GM12872 (cell line): Measurements from ENCODE around the gene IRAK3.

ENCODE experiments used
- CTCF ChIP-seq: IDR thresholded peaks from 3 replicates; pipeline ENCODE4 v1.5.1; 2011; ENCODE audit warnings: low read depth, mild to moderate bottlenecking, low read length, moderate library complexity; ENCODE audit not compliant: insufficient read depth

IRAK3 gene

DNA sequence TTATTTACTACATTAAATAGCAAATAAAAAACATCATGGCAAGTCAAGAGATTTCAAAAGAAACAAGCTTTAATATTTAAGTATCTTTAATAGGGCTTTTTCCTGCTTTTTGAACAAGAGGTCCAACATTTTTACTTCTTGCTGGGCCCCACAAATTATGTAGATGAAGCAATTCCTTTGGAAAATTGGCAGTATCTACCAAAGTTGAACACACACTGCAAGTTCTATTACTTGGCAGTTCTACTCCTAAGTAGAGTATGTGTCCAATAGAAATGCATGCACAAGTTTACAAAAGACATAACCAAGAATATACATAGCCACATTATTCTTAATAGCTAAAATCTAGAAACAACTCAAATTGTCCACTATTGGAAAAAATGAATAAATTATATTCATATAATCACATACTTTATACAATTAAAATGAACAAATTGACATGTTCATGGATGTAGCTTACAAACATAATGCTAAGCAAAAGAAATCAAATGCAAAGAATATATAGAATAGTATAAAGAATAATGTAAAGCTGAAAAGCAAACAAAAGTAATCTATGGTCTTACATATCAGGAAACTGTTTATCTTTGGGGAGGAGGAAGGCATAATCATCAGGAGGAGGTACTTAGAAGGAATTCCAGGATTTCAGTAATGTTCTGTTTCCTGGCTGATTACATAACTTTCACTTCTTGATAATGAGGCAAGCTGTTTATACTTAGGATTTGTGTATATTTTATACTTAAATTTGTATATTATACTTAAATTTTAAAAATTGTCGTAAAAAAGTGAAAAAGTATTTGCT is 12.7 kb upstream of the IRAK3 start:
- no peak for TF ChIP-seq CTCF

DNA sequence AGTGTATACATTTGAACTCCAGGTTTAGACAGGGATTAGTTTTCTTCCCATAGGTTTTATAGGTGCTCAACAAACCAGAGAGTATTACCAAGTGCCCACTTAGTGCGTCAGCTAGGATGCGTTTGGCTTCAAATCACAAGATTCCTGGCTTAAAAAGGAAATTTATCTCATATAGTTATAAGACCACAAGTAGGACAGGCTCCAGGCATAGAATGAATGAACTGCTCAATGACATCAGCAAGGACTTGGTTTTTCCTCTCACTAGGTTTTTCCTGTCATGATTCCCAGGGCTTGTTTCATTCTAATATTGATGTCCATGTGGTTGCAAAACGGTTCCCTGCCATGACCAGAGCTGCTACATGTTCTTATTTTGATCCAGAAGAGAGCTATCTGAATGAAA is 6.1 kb upstream of the IRAK3 start:
- TF ChIP-seq CTCF = no peak

DNA sequence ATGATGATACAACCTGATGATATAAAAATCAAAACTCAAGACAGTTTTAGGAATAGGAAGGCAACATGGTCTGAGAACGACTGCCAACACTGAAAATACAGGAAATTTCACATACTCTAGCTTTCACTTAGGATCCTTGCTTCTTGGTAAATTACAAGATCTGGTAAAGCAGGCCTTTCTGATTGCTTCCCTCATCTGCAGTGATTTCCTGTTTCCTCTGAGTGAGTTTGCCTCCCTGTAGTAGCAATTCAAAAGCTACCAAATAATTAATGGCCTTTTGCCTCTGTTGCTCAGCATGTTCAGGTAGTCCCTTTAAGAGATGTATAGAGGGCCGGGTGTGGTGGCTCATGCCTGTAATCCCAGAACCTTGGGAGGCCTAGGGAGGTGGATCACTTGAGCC is 2.0 kb upstream of the IRAK3 start:
- no peak for TF ChIP-seq CTCF

- no peak for TF ChIP-seq CTCF
Measured at GRCh38 chr12:66187821-66188220, 1.2 kb upstream of the IRAK3 start.

DNA sequence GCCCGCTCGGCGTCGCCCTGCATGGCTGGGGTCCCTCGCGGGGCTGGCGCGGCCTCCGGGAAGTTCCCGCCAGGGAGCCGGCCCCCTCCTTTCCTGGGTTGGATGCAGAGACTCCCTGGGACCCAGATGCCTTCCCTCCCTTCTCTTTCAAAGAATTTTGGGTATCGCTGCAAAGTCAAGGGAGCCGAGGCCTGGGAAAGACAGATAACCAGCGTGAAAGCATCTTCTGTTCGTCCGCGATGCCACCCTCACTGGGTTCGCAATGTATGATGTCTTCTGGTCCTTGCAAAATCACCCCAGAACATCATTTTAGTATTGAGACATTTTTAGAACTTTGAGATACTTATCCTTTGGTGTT is 451 bp downstream of the IRAK3 start:
- TF ChIP-seq CTCF = no peak

- no peak for TF ChIP-seq CTCF
Measured at GRCh38 chr12:66189889-66190288, 875 bp downstream of the IRAK3 start.

- no peak for TF ChIP-seq CTCF
Measured at GRCh38 chr12:66190519-66191370, 1.7 kb downstream of the IRAK3 start.
